ENCODE measurements around the gene ID2.

The ID2 gene

DNA sequence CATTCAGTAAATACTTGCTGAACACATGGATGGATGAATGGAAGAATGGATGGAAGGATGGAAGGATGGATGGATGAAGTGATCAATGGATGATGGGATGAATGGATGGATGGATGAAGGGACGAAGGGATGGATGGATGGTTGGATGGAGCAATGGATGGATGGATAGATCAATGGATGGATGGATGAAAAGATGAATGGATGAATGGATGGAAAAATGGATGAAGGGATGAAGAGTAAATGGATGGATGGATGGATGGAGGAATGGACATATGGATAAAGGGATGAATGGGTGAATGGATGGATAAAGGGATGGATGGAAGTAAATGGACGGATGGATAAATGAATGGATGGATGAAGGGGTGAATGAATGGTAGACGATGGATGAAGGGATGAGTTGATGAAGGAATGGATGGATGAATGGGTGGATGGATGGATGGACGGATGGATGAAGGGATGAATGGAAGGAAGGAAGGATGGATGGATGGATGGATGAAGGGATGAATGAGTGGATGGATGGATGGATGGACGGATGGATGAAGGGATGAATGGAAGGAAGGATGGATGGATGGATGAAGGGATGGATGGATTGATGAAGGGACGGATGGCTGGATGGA, 13.9 kb upstream of the ID2 start:
- Histone ChIP-seq H3K4me1 (ENCODE audit: control insufficient read depth, insufficient read depth, low read length) (no peaks in the 10 kb centered on the region), H3K36me3 (ENCODE audit: control insufficient read depth in 2 of 2, insufficient read depth in 1 of 2, low read length in 2 of 2) (no peaks in the 10 kb centered on the region), H3K4me3 (ENCODE audit: low read depth, low read length) (no peak overlapping the region), H3K27ac (ENCODE audit: extremely low read depth, low read depth, low read length) (no peak overlapping the region), H3K9me3 (ENCODE audit: control insufficient read depth, insufficient read depth, low read depth, low read length) (no peaks in the 10 kb centered on the region)
- CTCF ChIA-PET, result interaction anchor here (0.7 kb wide), 1 partner anchor 21 kb away, joined by 4 read pairs; no protein-coding TSS in a partner anchor
- POLR2A ChIA-PET, result no interaction called here
- TF ChIP-seq ZBTB17 (tag by site-specific recombination; IDR thresholded peaks at IDR 0.05) (peak; percentile 99), ZSCAN18 (tag by site-specific recombination; IDR thresholded peaks at IDR 0.05) (no peak), ZNF366 (tag by site-specific recombination; conservative IDR thresholded peaks at IDR 0.05) (peak; percentile 98), ZBTB21 (tag by site-specific recombination; IDR thresholded peaks at IDR 0.05) (no peak), ZNF830 (tag by site-specific recombination; IDR thresholded peaks at IDR 0.05; ENCODE audit: low read depth) (no peak), ZNF48 (tag by site-specific recombination; IDR thresholded peaks at IDR 0.05) (no peak), HOXD13 (CRISPR knock-in tag; IDR thresholded peaks at IDR 0.05; ENCODE audit: borderline replicate concordance) (no peak), ZNF670 (tag by site-specific recombination; IDR thresholded peaks at IDR 0.05; ENCODE audit: low read depth) (no peak), ZNF274 (IDR thresholded peaks at IDR 0.05; ENCODE audit: low read length) (no peak), ZNF274 (tag by site-specific recombination; IDR thresholded peaks at IDR 0.05; ENCODE audit: borderline replicate concordance) (no peak), ZFHX2 (tag by site-specific recombination; conservative IDR thresholded peaks at IDR 0.05) (no peak), ZNF843 (tag by site-specific recombination; IDR thresholded peaks at IDR 0.05) (no peak)
- TF ChIP-seq, protein P1, sequence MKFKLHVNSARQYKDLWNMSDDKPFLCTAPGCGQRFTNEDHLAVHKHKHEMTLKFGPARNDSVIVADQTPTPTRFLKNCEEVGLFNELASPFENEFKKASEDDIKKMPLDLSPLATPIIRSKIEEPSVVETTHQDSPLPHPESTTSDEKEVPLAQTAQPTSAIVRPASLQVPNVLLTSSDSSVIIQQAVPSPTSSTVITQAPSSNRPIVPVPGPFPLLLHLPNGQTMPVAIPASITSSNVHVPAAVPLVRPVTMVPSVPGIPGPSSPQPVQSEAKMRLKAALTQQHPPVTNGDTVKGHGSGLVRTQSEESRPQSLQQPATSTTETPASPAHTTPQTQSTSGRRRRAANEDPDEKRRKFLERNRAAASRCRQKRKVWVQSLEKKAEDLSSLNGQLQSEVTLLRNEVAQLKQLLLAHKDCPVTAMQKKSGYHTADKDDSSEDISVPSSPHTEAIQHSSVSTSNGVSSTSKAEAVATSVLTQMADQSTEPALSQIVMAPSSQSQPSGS (tag by site-specific recombination; IDR thresholded peaks at IDR 0.05; ENCODE audit: low read depth), result no peak

GRCh38 chr2:8669157-8669817, 12.6 kb upstream of the ID2 start:
- Histone ChIP-seq H3K36me3 (ENCODE audit: control insufficient read depth in 2 of 2, insufficient read depth in 1 of 2, low read length in 2 of 2) (no peaks in the 10 kb centered on the region), H3K4me3 (ENCODE audit: low read depth, low read length) (no peak overlapping the region), H3K4me1 (ENCODE audit: control insufficient read depth, insufficient read depth, low read length) (no peaks in the 10 kb centered on the region), H3K9me3 (ENCODE audit: control insufficient read depth, insufficient read depth, low read depth, low read length) (no peaks in the 10 kb centered on the region), H3K27ac (ENCODE audit: extremely low read depth, low read depth, low read length) (no peak overlapping the region)
- CTCF ChIA-PET, result interaction anchor here (0.7 kb wide), 1 partner anchor 1241 kb away, joined by 5 read pairs; no protein-coding TSS in a partner anchor
- POLR2A ChIA-PET, result interaction anchor here (1.1 to 2.1 kb wide), 2 partner anchors 10 to 12 kb away, joined by 4 to 13 read pairs; partner anchors contain the start of gene ID2
- TF ChIP-seq ZNF621 (tag by site-specific recombination; IDR thresholded peaks at IDR 0.05) (no peak), ZEB2 (tag by site-specific recombination; IDR thresholded peaks at IDR 0.05) (no peak), AEBP2 (tag by site-specific recombination; IDR thresholded peaks at IDR 0.05; ENCODE audit: borderline replicate concordance) (no peak), ZNF791 (tag by site-specific recombination; IDR thresholded peaks at IDR 0.05) (no peak), ZNF37A (tag by site-specific recombination; IDR thresholded peaks at IDR 0.05) (no peak), ZNF280D (tag by site-specific recombination; IDR thresholded peaks at IDR 0.05) (no peak), ZSCAN30 (tag by site-specific recombination; IDR thresholded peaks at IDR 0.05) (no peak), ZSCAN23 (tag by site-specific recombination; IDR thresholded peaks at IDR 0.05) (no peak), ZNF223 (tag by site-specific recombination; IDR thresholded peaks at IDR 0.05) (no peak), ZNF623 (tag by site-specific recombination; IDR thresholded peaks at IDR 0.05) (no peak), ZNF248 (tag by site-specific recombination; IDR thresholded peaks at IDR 0.05) (no peak), ZNF354C (tag by site-specific recombination; IDR thresholded peaks at IDR 0.05; ENCODE audit: borderline replicate concordance, low read depth) (no peak), ZNF488 (tag by site-specific recombination; IDR thresholded peaks at IDR 0.05) (no peak), ZNF423 (tag by site-specific recombination; IDR thresholded peaks at IDR 0.05) (no peak)
